Lower leg skin (tissue), 4 donors: Measurements from ENCODE around the gene FBXO27. TPM values are rescaled to one million over a fixed set of nuclear protein-coding genes. Genes with fewer than 3 reads are reported as not detected.

Experiments used
- DNase-seq, 2 donors: peaks; one replicate each; pipeline ENCODE4 v3.0.0-alpha.2; 2019; ENCODE audit warnings: low spot score in 2 of 2
- H3K4me3 ChIP-seq: fragments of 200-600 bp; sonication (generic); 2 replicates; pipeline ENCODE4 v1.5.1; 2017; ENCODE audit warnings: mild to moderate bottlenecking, low read depth; ENCODE audit not compliant: poor library complexity, severe bottlenecking
- POLR2A ChIP-seq, 2 donors: fragments of 450-650 bp; IDR thresholded peaks; one replicate each; pipeline ENCODE4 v1.6.1; 2016 to 2017; ENCODE audit warnings: antibody characterized with exemption in 2 of 2, mild to moderate bottlenecking in 1 of 2, moderate library complexity in 1 of 2
- WGBS, 2 donors: methylation state at CpG; one replicate each; pipeline ENCODE4 v1.1.5; 2018; 5-methylcytosine and 5-hydroxymethylcytosine counted together
- intact Hi-C: fragments of 100-400 bp; cut with DNase I; formaldehyde crosslinking; loops from one replicate; pipeline ENCODE4 v1.15.0; 2023; ENCODE audit warnings: low total_unique reads
- total RNA-seq, 4 donors: library from RNA; depleted of rRNA; stranded (reverse); fragments of >200 nt; gene quantifications; one replicate each; pipeline ENCODE4 v1.1.0, GENCODE V29; 2016
- TF ChIP-seq, protein P1 (sequence below), 3 donors: fragments of 450-650 bp; IDR thresholded peaks; one replicate each; pipeline ENCODE4 v1.5.1; 2016; ENCODE audit warnings: antibody characterized with exemption in 3 of 3, mild to moderate bottlenecking in 3 of 3, moderate library complexity in 2 of 3

Gene FBXO27
- total RNA-seq, 4 donors from 2014 or later = 25.0 to 33.3 (median 29.1) TPM

DNA sequence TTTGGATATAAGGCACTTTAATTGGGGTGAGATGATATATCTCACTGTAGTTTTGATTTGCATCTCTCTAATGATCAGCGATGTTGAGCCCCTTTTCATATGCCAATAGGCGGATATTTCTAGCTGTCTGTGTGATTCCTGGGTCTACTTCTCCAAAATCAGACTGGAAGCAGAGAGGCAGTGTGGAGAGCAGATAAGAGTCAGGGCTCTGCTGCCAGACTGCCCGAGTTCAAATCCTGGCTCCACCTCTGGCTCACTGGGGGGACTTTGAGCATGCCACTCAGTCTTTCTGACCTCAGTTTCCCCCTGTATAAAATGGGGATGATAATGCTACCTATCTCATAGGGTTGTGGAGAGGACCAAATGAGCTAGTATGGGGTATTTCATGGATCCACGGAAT lies 27.8 kb upstream of the FBXO27 start:
- TF ChIP-seq POLR2A (IDR thresholded peaks at IDR 0.05) = no peak
- TF ChIP-seq, protein P1, sequence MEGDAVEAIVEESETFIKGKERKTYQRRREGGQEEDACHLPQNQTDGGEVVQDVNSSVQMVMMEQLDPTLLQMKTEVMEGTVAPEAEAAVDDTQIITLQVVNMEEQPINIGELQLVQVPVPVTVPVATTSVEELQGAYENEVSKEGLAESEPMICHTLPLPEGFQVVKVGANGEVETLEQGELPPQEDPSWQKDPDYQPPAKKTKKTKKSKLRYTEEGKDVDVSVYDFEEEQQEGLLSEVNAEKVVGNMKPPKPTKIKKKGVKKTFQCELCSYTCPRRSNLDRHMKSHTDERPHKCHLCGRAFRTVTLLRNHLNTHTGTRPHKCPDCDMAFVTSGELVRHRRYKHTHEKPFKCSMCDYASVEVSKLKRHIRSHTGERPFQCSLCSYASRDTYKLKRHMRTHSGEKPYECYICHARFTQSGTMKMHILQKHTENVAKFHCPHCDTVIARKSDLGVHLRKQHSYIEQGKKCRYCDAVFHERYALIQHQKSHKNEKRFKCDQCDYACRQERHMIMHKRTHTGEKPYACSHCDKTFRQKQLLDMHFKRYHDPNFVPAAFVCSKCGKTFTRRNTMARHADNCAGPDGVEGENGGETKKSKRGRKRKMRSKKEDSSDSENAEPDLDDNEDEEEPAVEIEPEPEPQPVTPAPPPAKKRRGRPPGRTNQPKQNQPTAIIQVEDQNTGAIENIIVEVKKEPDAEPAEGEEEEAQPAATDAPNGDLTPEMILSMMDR (IDR thresholded peaks at IDR 0.05) = no peak
- intact Hi-C loops = no loop called here
- no peak overlapping the region for H3K4me3 ChIP-seq
- DNase-seq = no peak
- 82 to 83% methylated on average over 4 of the region's 4 CpGs for WGBS, 2 donors

DNA sequence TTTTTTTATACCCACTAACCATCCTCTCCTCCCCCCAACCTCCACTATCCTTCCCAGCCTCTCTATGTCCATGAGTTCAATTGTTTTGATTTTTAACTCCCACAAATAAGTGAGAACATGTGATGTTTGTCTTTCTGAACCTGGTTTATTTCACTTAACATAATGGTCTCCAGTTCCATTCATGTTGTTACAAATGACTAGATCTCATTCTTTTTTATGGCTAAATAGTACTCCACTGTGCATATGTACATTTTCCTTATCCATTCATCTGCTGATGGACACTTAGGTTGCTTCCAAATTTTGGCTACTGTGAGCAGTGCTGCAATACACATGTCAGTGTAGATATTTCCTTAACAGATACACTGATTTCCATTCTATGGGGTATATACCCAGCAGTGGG lies 27.0 kb upstream of the FBXO27 start:
- intact Hi-C loops = no loop called here
- TF ChIP-seq POLR2A (IDR thresholded peaks at IDR 0.05) = no peak
- TF ChIP-seq, protein P1 (IDR thresholded peaks at IDR 0.05) = no peak
- no peak for DNase-seq
- H3K4me3 ChIP-seq = no peak overlapping the region

DNA sequence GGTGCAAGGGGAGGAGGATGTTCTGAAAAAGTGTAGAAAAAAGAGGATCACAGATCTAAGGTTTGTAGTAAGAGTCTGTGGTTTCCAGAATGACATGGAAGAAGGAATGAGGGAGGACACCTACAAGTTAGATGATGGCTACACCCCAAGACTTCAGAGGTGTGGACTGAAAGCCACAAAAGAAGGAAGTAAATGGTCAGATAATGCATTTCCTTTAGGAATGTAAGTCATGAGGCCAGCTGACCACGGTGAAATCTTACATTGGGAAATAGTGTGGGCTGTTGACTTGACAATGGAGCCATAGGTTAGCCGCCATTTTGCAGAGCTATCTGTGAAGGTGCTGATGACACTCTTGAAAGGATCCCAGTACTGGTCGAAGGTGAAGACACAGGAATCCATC lies 25.3 kb upstream of the FBXO27 start:
- intact Hi-C loops = no loop called here
- H3K4me3 ChIP-seq = no peak overlapping the region
- 84 to 86% methylated on average over 3 of the region's 3 CpGs for WGBS, 2 donors
- TF ChIP-seq, protein P1 (IDR thresholded peaks at IDR 0.05) = no peak
- no peak for TF ChIP-seq POLR2A (IDR thresholded peaks at IDR 0.05)
- DNase-seq = no peak

DNA sequence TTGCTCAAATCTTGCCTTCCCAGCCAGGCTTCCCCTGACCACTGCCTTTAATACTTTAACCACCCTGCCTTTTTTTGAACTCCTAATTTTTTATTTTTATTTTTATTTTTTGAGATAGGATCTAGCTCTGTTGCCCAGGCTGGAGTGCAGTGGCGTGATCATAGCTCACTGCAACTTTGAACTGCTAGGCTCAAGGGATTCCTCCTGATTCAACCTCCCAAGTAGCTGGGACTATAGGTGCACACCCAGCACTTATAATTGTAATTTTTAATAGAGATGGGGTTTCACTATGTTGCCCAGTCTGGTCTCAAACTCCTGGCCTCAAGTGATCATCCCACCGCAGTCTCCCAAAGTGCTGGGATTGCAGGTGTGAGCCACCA lies 21.7 kb upstream of the FBXO27 start:
- WGBS, 2 donors = 88 to 89% methylated on average over 2 of the region's 2 CpGs
- intact Hi-C loops = no loop called here
- TF ChIP-seq, protein P1 (IDR thresholded peaks at IDR 0.05) = no peak
- no peak for TF ChIP-seq POLR2A (IDR thresholded peaks at IDR 0.05)
- no peak for DNase-seq
- H3K4me3 ChIP-seq = no peak overlapping the region

DNA sequence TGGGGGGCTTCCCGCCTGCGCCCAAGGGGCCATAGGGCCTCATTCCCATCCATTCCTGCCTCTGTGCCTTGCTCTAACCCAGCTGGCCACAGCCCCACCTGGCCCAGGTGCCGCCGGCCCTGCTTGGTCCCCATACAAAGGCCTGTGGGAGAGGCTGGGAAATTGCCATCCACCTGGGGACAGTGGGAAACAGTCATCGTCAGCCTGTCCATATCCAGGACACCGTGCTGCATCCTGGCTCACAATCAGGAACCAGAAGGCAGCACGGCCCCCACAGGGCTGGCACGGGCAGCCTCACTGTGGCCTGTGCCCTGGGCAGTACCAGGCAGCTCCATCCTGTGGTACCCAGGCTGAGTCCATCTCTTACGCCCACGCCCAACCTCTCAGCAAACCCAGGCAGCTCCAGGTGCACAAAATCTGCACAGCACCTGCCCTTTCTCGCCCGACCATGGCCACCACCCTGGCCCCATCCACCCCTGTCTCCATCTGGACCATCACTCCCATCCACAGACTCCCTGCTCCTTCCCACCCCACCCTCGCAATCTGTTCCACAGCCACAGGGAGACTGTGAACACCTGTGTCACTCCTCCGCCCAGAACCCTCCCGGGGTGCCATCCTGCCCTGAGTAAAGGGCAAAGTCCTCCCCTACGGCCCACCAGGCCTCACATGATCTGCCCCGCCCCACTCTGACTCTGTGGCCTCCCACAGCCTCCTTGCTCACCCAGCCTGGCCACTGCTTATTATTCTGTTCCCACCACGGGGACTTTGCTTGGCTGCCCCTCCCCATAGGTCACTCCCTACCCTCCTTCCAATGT lies 21.1 kb upstream of the FBXO27 start:
- DNase-seq = no peak
- whole genome bisulfite sequencing, 2 donors = 82 to 85% methylated on average over 18 of the region's 18 CpGs

More for the DNA sequence above, 21.1 kb upstream of the FBXO27 start:
- intact Hi-C loops = no loop called here
- H3K4me3 ChIP-seq = no peak overlapping the region
- TF ChIP-seq POLR2A (IDR thresholded peaks at IDR 0.05) = no peak
- TF ChIP-seq, protein P1 (IDR thresholded peaks at IDR 0.05) = no peak
